Fibroblast of villous mesenchyme (primary cell): Measurements from ENCODE around the gene QPCT. TPM values are rescaled to one million over a fixed set of nuclear protein-coding genes. Genes with fewer than 3 reads are reported as not detected.

Experiments
- DNase-seq: peaks from one replicate; pipeline ENCODE4 v3.0.0-alpha.2; 2010; ENCODE audit warnings: low read depth
- H3K4me3 ChIP-seq: 2 replicates; pipeline ENCODE4 v1.5.1; 2011; ENCODE audit warnings: low read depth, mild to moderate bottlenecking, low read length
- CTCF ChIP-seq: IDR thresholded peaks from 2 replicates; pipeline ENCODE4 v1.5.1; 2012; ENCODE audit warnings: low read depth, mild to moderate bottlenecking, low read length; ENCODE audit not compliant: insufficient read depth
- total RNA-seq: library from RNA; depleted of rRNA; stranded (reverse); fragments of >200 nt; gene quantifications from 2 replicates; pipeline ENCODE4 v1.2.3, GENCODE V29; 2012

Gene QPCT
- total RNA-seq, 1 donor, result 47.5 TPM

GRCh38 chr2:37365669-37366068 lies 21.2 kb downstream of the QPCT start:
- H3K4me3 ChIP-seq, result no peak overlapping the region
- TF ChIP-seq CTCF, result no peak
- DNase-seq, result no peak

GRCh38 chr2:37366773-37367172 lies 22.3 kb downstream of the QPCT start:
- no peak overlapping the region for H3K4me3 ChIP-seq
- no peak for TF ChIP-seq CTCF
- DNase-seq, result no peak

- H3K4me3 ChIP-seq, result no peak overlapping the region
- no peak for TF ChIP-seq CTCF
- no peak for DNase-seq
Measured at GRCh38 chr2:37367310-37367709, 22.9 kb downstream of the QPCT start.

- no peak for DNase-seq
- H3K4me3 ChIP-seq, result no peak overlapping the region
- no peak for TF ChIP-seq CTCF
Measured at GRCh38 chr2:37367984-37368383, 23.6 kb downstream of the QPCT start.

- no peak overlapping the region for H3K4me3 ChIP-seq
- no peak for DNase-seq
- no peak for TF ChIP-seq CTCF
Measured at GRCh38 chr2:37370666-37371065, 26.2 kb downstream of the QPCT start.

- TF ChIP-seq CTCF, result no peak
- DNase-seq, result no peak
- H3K4me3 ChIP-seq, result no peak overlapping the region
Measured at GRCh38 chr2:37372000-37372399, 27.6 kb downstream of the QPCT start.

GRCh38 chr2:37375741-37376288 lies 31.4 kb downstream of the QPCT start:
- DNase-seq, result no peak
- H3K4me3 ChIP-seq, result no peak overlapping the region
- TF ChIP-seq CTCF, result no peak
